SJCRH30 (cell line): ENCODE data around the gene DENND1A. TPM values are rescaled to one million over a fixed set of nuclear protein-coding genes. Genes with fewer than 3 reads are reported as not detected.

Experiments
- DNase-seq, 2 experiments: peaks; one replicate each; pipeline ENCODE4 v3.0.0-alpha.2; 2015 to 2020
- H3K27ac ChIP-seq: fragments of 250-450 bp; sonication (Bioruptor Pico); 2 replicates; pipeline ENCODE4 v1.5.1; 2020; ENCODE audit warnings: mild to moderate bottlenecking, moderate library complexity
- H3K27me3 ChIP-seq: fragments of 250-450 bp; sonication (Bioruptor Pico); 2 replicates; pipeline ENCODE4 v1.5.1; 2020; ENCODE audit warnings: mild to moderate bottlenecking, moderate library complexity
- H3K36me3 ChIP-seq: fragments of 250-450 bp; sonication (Bioruptor Pico); 2 replicates; pipeline ENCODE4 v1.5.1; 2020; ENCODE audit warnings: mild to moderate bottlenecking, moderate library complexity
- H3K4me1 ChIP-seq: fragments of 250-450 bp; sonication (Bioruptor Pico); 2 replicates; pipeline ENCODE4 v1.5.1; 2020; ENCODE audit warnings: mild to moderate bottlenecking, moderate library complexity
- H3K4me3 ChIP-seq: fragments of 250-450 bp; sonication (Bioruptor Pico); 2 replicates; pipeline ENCODE4 v1.5.1; 2020; ENCODE audit warnings: mild to moderate bottlenecking, moderate library complexity
- H3K9me3 ChIP-seq: fragments of 250-450 bp; sonication (Bioruptor Pico); replicated peaks from 2 replicates; pipeline ENCODE4 v1.5.1; 2020; ENCODE audit warnings: mild to moderate bottlenecking, moderate library complexity
- total RNA-seq: library from RNA; depleted of rRNA; stranded (reverse); fragments of >200 nt; shearing (Covaris generic); gene quantifications from 2 replicates; pipeline ENCODE4 v1.2.3, GENCODE V29; 2014

Gene DENND1A
- total RNA-seq, 1 experiment from 2014 or later, result 41.3 TPM

DNA sequence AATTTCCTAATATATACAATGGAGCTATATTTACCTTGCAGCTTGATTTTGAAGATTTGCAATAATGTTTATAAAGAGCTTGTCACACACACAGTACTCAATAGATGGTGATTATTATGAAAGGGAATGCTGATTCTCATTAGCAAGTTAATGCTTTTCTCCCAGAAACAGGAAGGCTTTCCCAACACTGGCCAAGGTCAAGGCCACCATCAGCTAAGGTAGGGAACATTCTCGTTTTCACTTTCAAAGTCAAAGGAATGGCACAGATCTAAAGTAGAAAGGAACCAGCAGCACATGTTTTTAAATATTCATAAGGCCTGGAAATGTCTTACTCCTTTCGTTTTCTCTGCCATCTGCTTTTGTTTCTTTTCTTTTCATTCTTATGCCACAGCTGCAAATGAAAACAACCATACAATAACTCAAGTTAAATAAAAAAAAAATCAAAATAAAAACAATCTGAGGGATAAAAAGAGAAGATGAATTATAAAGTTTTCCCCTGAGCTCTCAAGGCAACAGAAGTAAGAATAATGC, 307.1 kb downstream of the DENND1A start:
- H3K4me1 ChIP-seq, result no peaks in the 10 kb centered on the region
- H3K36me3 ChIP-seq, result no peaks in the 10 kb centered on the region
- H3K27me3 ChIP-seq, result no peaks in the 10 kb centered on the region
- no peak for DNase-seq
- H3K27ac ChIP-seq, result no peak overlapping the region
- H3K9me3 ChIP-seq, result no peaks in the 10 kb centered on the region
- no peak overlapping the region for H3K4me3 ChIP-seq

- Histone ChIP-seq H3K36me3 (no peaks in the 10 kb centered on the region), H3K27me3 (no peaks in the 10 kb centered on the region), H3K4me1 (no peaks in the 10 kb centered on the region), H3K9me3 (no peaks in the 10 kb centered on the region), H3K27ac (no peak overlapping the region), H3K4me3 (no peak overlapping the region)
- no peak for DNase-seq
Observed at GRCh38 chr9:123620239-123620638, 309.7 kb downstream of the DENND1A start.

DNA sequence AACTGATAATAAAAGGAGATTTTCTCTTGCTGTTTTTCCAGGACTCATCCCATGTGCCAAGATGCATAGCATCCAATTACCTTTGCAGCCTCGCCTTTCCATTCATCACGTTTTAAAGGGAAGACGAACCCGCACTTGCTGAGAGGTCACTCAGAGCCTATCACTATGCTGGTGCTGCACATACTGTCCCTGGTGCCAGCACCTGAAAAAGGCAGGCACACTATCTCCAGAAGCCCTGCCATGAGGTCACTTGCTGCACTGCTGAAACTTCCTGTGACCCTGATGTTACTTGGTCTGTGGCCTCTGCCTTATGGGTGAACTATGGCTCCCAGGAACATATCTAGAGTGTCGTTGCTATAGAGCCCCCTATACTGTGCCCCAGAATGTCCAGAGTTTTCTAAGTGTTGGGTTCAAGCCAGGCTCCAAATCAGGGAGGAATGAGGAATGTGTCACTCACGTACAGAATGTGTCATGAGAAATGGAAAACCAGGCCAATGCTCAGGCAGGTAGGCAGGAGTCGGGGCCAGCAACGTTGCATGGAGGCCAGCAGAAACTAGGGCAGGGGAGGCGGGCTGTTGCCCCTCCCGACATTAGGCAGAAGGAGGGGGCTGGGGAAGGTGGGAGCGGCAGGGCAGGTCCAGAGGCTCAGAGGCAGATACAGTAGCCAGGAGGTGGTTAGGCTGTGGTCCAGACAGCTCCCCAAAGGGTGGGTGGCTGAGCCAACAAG, 311.8 kb downstream of the DENND1A start:
- Histone ChIP-seq H3K4me1 (no peaks in the 10 kb centered on the region), H3K4me3 (no peak overlapping the region), H3K27me3 (no peaks in the 10 kb centered on the region), H3K27ac (no peak overlapping the region), H3K9me3 (no peaks in the 10 kb centered on the region), H3K36me3 (no peaks in the 10 kb centered on the region)
- DNase-seq, result no peak

- Histone ChIP-seq H3K4me1 (no peaks in the 10 kb centered on the region), H3K27ac (no peak overlapping the region), H3K36me3 (no peaks in the 10 kb centered on the region), H3K4me3 (no peak overlapping the region), H3K9me3 (no peaks in the 10 kb centered on the region), H3K27me3 (no peaks in the 10 kb centered on the region)
- DNase-seq, result no peak
Observed at GRCh38 chr9:123617286-123617685, 312.6 kb downstream of the DENND1A start.

DNA sequence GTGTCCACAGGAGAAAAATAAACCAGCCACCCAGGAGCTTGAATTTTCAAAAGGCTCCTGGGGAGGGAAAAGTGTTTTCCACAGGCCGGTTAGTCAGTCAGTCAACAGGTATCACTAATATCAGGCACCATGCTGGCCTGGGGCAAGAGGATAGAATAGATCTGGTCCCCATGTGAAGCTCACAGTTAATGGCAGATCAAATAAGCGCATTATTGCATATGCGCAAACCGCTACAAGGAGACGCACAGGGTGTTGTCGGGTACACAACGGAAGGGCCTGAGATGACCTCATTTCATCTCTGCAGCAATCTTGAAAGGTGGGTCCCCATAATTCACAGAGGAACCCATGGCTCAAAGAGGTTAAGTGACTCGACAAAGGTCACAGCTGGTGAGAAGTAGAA, 313.2 kb downstream of the DENND1A start:
- H3K4me3 ChIP-seq, result no peak overlapping the region
- H3K4me1 ChIP-seq, result no peaks in the 10 kb centered on the region
- no peaks in the 10 kb centered on the region for H3K36me3 ChIP-seq
- DNase-seq, result no peak
- no peaks in the 10 kb centered on the region for H3K27me3 ChIP-seq
- no peaks in the 10 kb centered on the region for H3K9me3 ChIP-seq
- no peak overlapping the region for H3K27ac ChIP-seq

GRCh38 chr9:123615381-123615780, 314.5 kb downstream of the DENND1A start:
- Histone ChIP-seq H3K27me3 (no peaks in the 10 kb centered on the region), H3K4me1 (no peaks in the 10 kb centered on the region), H3K9me3 (no peaks in the 10 kb centered on the region), H3K27ac (no peak overlapping the region), H3K4me3 (no peak overlapping the region), H3K36me3 (no peaks in the 10 kb centered on the region)
- no peak for DNase-seq

GRCh38 chr9:123614306-123615263, 315.3 kb downstream of the DENND1A start:
- DNase-seq, result no peak
- Histone ChIP-seq H3K27me3 (no peaks in the 10 kb centered on the region), H3K36me3 (no peaks in the 10 kb centered on the region), H3K9me3 (no peaks in the 10 kb centered on the region), H3K27ac (no peak overlapping the region), H3K4me1 (no peaks in the 10 kb centered on the region), H3K4me3 (no peak overlapping the region)

GRCh38 chr9:123611226-123611625, 318.7 kb downstream of the DENND1A start:
- no peaks in the 10 kb centered on the region for H3K4me1 ChIP-seq
- H3K36me3 ChIP-seq, result 0 out of 2 replicates have a peak, but pooled peaks cover 2% of the 10 kb centered on the region
- no peak overlapping the region for H3K4me3 ChIP-seq
- H3K27ac ChIP-seq, result no peak overlapping the region
- no peaks in the 10 kb centered on the region for H3K9me3 ChIP-seq
- no peak for DNase-seq
- no peaks in the 10 kb centered on the region for H3K27me3 ChIP-seq

DNA sequence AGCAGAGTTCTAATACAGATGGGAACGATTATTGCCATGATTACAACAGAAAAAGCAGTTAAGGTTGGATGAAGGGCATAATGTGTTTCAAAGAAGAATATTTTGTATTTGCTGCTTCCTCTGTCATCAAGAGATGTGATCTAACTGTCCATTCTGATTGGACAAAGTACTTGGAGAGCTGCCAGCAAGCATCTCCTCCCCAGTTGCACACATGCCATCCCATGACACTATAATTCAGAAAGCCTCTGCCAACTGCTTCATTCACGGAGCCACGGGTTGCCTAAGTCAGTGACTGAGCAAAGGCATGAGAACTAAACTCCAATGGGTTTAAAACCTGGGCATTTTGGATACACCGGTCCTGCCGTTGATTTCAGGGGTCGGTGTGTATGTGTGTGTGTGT, 320.1 kb downstream of the DENND1A start:
- H3K27ac ChIP-seq, result no peak overlapping the region
- no peak overlapping the region for H3K4me3 ChIP-seq
- H3K36me3 ChIP-seq, result 0 out of 2 replicates have a peak, but pooled peaks cover 2% of the 10 kb centered on the region
- no peaks in the 10 kb centered on the region for H3K4me1 ChIP-seq
- H3K27me3 ChIP-seq, result no peaks in the 10 kb centered on the region
- H3K9me3 ChIP-seq, result no peaks in the 10 kb centered on the region
- peak in 1 of 2 experiments; percentile 22 for DNase-seq

- DNase-seq, result no peak
- no peaks in the 10 kb centered on the region for H3K27me3 ChIP-seq
- H3K4me1 ChIP-seq, result no peaks in the 10 kb centered on the region
- no peak overlapping the region for H3K27ac ChIP-seq
- H3K36me3 ChIP-seq, result 0 out of 2 replicates have a peak, but pooled peaks cover 2% of the 10 kb centered on the region
- no peak overlapping the region for H3K4me3 ChIP-seq
- H3K9me3 ChIP-seq, result no peaks in the 10 kb centered on the region
Observed at GRCh38 chr9:123608104-123608503, 321.8 kb downstream of the DENND1A start.

GRCh38 chr9:123607479-123607878, 322.4 kb downstream of the DENND1A start:
- H3K4me1 ChIP-seq, result no peaks in the 10 kb centered on the region
- H3K36me3 ChIP-seq, result 0 out of 2 replicates have a peak, but pooled peaks cover 2% of the 10 kb centered on the region
- no peaks in the 10 kb centered on the region for H3K9me3 ChIP-seq
- H3K27me3 ChIP-seq, result no peaks in the 10 kb centered on the region
- H3K27ac ChIP-seq, result no peak overlapping the region
- no peak overlapping the region for H3K4me3 ChIP-seq
- no peak for DNase-seq

DNA sequence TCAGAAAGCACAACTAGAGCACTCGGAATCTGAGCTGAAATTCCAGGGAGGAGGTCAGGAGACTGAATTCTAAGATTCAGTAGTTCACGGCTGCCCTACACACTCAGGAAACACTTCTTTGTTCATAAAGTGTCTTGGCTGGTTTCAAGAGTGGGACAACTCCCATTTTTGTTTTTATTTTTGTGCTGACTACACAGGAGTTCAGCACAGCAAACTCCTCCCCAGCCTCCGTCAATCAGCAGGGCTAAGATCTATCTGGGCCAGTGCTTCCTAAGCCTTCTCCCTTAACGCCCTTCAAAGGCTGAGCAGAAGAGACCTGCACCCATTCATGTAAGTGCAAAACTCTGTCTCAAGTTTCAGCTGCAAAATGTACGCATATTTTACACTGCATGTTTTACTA, 323.8 kb downstream of the DENND1A start:
- no peaks in the 10 kb centered on the region for H3K9me3 ChIP-seq
- 0 out of 2 replicates have a peak, but pooled peaks cover 2% of the 10 kb centered on the region for H3K36me3 ChIP-seq
- H3K4me3 ChIP-seq, result no peak overlapping the region
- DNase-seq, result no peak
- H3K27ac ChIP-seq, result no peak overlapping the region
- no peaks in the 10 kb centered on the region for H3K4me1 ChIP-seq
- H3K27me3 ChIP-seq, result no peaks in the 10 kb centered on the region

DNA sequence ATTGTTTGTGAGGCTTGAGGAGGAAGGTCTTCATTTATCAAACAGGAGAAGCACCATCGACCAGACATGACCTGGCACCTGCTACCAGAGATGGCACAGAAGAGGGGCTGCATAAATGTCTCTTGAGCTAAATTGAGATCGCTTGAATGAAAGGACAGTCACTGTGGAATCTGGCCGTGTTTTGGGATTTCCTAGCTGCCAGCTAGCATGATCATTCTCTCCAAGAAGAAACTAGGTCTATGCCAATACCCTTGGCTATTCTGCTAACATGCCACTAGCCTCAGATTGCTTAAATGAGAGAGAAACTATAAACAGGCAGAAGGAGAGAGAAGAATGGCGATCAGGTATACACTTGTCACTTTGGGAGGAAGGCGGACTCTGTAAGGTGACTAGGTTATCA, 324.6 kb downstream of the DENND1A start:
- Histone ChIP-seq H3K36me3 (0 out of 2 replicates have a peak, but pooled peaks cover 2% of the 10 kb centered on the region), H3K9me3 (no peaks in the 10 kb centered on the region), H3K27me3 (no peaks in the 10 kb centered on the region), H3K27ac (no peak overlapping the region), H3K4me1 (no peaks in the 10 kb centered on the region), H3K4me3 (no peak overlapping the region)
- no peak for DNase-seq

GRCh38 chr9:123604861-123605260, 325.1 kb downstream of the DENND1A start:
- Histone ChIP-seq H3K27ac (no peak overlapping the region), H3K36me3 (0 out of 2 replicates have a peak, but pooled peaks cover 2% of the 10 kb centered on the region), H3K9me3 (no peaks in the 10 kb centered on the region), H3K27me3 (no peaks in the 10 kb centered on the region), H3K4me3 (no peak overlapping the region), H3K4me1 (no peaks in the 10 kb centered on the region)
- no peak for DNase-seq

- H3K4me3 ChIP-seq, result no peak overlapping the region
- no peaks in the 10 kb centered on the region for H3K27me3 ChIP-seq
- DNase-seq, result no peak
- H3K27ac ChIP-seq, result no peak overlapping the region
- no peaks in the 10 kb centered on the region for H3K36me3 ChIP-seq
- no peaks in the 10 kb centered on the region for H3K4me1 ChIP-seq
- no peaks in the 10 kb centered on the region for H3K9me3 ChIP-seq
Observed at GRCh38 chr9:123601828-123602227, 328.1 kb downstream of the DENND1A start.
